Measurements from ENCODE around the gene OTC. TPM values are rescaled to one million over a fixed set of nuclear protein-coding genes. Genes with fewer than 3 reads are reported as not detected.

Gene OTC
- total RNA-seq, 1 donor: not detected

GRCh38 chrX:38371641-38372040, 19.2 kb downstream of the OTC start:
- no peak overlapping the region for H3K4me3 ChIP-seq (ENCODE audit: low read depth, low read length)
- no peak for DNase-seq (ENCODE audit: low read depth)
- no peak for TF ChIP-seq CTCF (IDR thresholded peaks at IDR 0.05; ENCODE audit: insufficient read depth, low read depth, low read length)

GRCh38 chrX:38374431-38374830, 22.0 kb downstream of the OTC start:
- TF ChIP-seq CTCF (IDR thresholded peaks at IDR 0.05; ENCODE audit: insufficient read depth, low read depth, low read length): no peak
- no peak overlapping the region for H3K4me3 ChIP-seq (ENCODE audit: low read depth, low read length)
- no peak for DNase-seq (ENCODE audit: low read depth)

GRCh38 chrX:38375891-38376290, 23.5 kb downstream of the OTC start:
- H3K4me3 ChIP-seq (ENCODE audit: low read depth, low read length): no peak overlapping the region
- DNase-seq (ENCODE audit: low read depth): no peak
- peak; percentile 47 for TF ChIP-seq CTCF (IDR thresholded peaks at IDR 0.05; ENCODE audit: insufficient read depth, low read depth, low read length)

- H3K4me3 ChIP-seq (ENCODE audit: low read depth, low read length): no peak overlapping the region
- no peak for TF ChIP-seq CTCF (IDR thresholded peaks at IDR 0.05; ENCODE audit: insufficient read depth, low read depth, low read length)
- DNase-seq (ENCODE audit: low read depth): no peak
Measured at GRCh38 chrX:38376747-38377146, 24.3 kb downstream of the OTC start.

GRCh38 chrX:38379088-38379487, 26.7 kb downstream of the OTC start:
- peak; percentile 4 for DNase-seq (ENCODE audit: low read depth)
- H3K4me3 ChIP-seq (ENCODE audit: low read depth, low read length): no peak overlapping the region
- no peak for TF ChIP-seq CTCF (IDR thresholded peaks at IDR 0.05; ENCODE audit: insufficient read depth, low read depth, low read length)

GRCh38 chrX:38382663-38383062, 30.3 kb downstream of the OTC start:
- DNase-seq (ENCODE audit: low read depth): no peak
- no peak overlapping the region for H3K4me3 ChIP-seq (ENCODE audit: low read depth, low read length)
- TF ChIP-seq CTCF (IDR thresholded peaks at IDR 0.05; ENCODE audit: insufficient read depth, low read depth, low read length): no peak

GRCh38 chrX:38400389-38400910, 48.0 kb downstream of the OTC start:
- TF ChIP-seq CTCF (IDR thresholded peaks at IDR 0.05; ENCODE audit: insufficient read depth, low read depth, low read length): no peak

More at GRCh38 chrX:38400389-38400910, 48.0 kb downstream of the OTC start:
- no peak for DNase-seq (ENCODE audit: low read depth)
- H3K4me3 ChIP-seq (ENCODE audit: low read depth, low read length): no peak overlapping the region
